NCI-H460 (cell line): ENCODE data around the gene TLR9. TPM values are rescaled to one million over a fixed set of nuclear protein-coding genes. Genes with fewer than 3 reads are reported as not detected.

Source experiments
- DNase-seq: peaks from one replicate; pipeline ENCODE4 v3.0.0-alpha.2; 2016; ENCODE audit warnings: low read depth; ENCODE audit errors: extremely low read depth
- total RNA-seq: library from RNA; depleted of rRNA; stranded (reverse); fragments of >200 nt; shearing (Covaris generic); gene quantifications from 2 replicates; pipeline ENCODE4 v1.2.3, GENCODE V29; 2014

Gene TLR9
- total RNA-seq, 1 experiment from 2014 or later: not detected

- no peak for DNase-seq
These were observed 22.7 kb upstream of the TLR9 start for GRCh38 chr3:52248165-52248541.

DNA sequence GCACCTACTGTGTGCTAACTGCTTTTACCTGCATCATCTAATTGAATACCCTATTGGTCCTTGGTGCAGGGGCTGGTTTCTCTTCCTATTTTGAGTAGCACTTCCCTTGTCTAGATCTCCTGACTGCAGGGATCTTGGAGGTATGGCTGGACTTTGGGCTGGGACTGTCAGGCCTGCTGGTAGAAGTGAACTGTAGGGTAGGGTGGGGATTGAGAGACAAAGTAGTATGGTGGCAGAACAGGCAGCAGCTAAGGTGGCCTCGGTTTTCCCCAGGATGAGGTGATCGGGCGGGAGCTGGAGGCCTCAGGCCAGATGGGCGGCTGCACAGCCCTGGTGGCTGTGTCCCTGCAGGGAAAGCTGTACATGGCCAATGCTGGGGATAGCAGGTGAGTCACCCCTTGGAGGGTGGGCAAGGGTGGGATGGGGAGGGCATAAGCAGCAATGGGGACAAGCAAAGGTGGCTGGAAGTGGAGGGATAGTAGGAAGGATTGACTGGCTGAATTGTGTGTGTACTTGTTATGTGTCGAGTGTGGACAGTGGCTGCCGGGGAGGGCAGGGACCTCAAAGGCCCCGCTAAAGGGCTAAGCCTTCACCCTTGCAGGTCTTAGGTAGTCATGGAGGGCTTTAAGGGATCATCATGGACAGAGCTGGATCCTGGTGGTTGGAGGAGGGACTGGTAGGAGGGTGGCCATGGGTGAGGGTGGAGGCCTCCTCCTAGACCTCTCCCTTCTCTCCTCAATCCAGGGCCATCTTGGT lies 22.1 kb upstream of the TLR9 start:
- DNase-seq: no peak

- no peak for DNase-seq
These were observed 21.4 kb upstream of the TLR9 start for GRCh38 chr3:52246728-52247408.

DNA sequence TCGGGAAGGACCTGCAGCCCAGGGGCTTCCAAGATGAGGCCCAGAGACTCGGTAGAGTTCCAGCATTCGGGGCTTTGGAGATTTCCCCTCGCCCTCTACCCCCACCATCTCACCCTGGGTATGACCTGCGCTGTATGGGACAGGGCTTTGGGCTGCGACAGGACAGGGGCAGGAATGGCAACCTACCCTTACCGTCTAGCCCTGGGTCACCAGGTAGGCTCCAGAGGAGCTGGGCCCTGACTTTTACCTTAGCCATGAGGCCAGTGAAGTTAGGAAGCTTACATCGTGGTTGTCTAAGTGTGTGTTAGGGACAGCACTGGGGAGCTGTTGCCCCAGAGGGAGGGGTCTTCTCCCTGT lies 20.8 kb upstream of the TLR9 start:
- no peak for DNase-seq

- DNase-seq: no peak
These were observed 20.1 kb upstream of the TLR9 start, which contains the start of gene PPM1M for GRCh38 chr3:52245322-52246263. Gene PPM1M, plus strand, starts transcription at chr3:52245759. Its CDS starts 66 bp downstream, at chr3:52245825.

- no peak for DNase-seq
These were observed 18.6 kb upstream of the TLR9 start for GRCh38 chr3:52243791-52244628.

- DNase-seq: no peak
These were observed 16.6 kb upstream of the TLR9 start for GRCh38 chr3:52242039-52242438.

GRCh38 chr3:52240886-52241370 lies 15.5 kb upstream of the TLR9 start:
- DNase-seq: no peak

GRCh38 chr3:52240059-52240885 lies 14.8 kb upstream of the TLR9 start:
- DNase-seq: peak; percentile 70

DNA sequence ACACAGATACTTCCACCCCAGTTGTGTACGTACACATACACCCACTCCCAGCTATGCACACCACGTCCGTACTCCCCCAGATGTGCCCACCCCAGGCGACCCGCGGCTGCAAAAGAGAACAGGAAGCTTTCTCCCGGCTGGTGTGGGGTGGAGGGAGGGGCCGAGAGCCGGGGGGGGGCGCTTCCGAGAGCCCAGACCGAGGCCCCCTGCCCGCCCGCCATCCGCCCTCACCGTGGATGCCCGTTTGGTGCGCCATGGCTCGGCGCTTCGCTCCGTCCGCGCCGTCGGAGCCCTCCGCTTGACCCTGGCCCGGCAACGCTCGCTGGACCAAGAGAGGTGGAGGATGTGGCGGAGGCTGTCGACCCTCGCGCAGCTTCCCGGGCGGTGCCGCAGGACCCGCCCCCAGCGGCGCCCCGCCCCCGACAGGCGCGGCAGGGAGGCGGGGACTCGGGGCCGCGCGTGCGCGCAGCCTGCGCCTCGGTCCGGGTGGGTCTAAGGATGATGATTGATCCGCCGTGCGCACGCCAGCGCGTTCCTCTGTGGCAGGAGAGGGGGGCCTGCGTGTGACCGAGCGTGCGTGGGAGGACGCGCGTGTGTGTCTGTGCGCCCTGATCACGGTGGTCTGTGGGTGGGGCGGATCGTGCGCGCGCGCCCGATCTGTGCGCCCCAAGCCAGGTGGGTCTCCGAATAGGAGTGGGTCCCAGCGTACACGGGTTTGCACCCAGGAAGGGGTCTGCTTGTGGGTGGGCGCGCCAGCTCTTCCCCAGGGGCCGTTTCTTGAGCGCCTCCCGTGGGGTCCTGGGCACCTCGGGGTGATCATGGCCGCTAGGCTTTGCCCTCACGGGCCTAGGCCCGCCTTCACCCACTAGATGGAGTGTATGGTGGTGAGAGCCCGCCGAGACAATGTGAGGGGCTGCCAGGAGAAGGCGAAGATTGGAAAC lies 13.6 kb upstream of the TLR9 start, which contains the start of gene TWF2:
TSS of gene TWF2 (minus strand) at position 398 of the 941 bp plus-strand sequence. CDS start at position 256, 142 bp downstream.
- DNase-seq: peak; percentile 48

GRCh38 chr3:52238193-52238760 lies 12.8 kb upstream of the TLR9 start:
- DNase-seq: no peak

DNA sequence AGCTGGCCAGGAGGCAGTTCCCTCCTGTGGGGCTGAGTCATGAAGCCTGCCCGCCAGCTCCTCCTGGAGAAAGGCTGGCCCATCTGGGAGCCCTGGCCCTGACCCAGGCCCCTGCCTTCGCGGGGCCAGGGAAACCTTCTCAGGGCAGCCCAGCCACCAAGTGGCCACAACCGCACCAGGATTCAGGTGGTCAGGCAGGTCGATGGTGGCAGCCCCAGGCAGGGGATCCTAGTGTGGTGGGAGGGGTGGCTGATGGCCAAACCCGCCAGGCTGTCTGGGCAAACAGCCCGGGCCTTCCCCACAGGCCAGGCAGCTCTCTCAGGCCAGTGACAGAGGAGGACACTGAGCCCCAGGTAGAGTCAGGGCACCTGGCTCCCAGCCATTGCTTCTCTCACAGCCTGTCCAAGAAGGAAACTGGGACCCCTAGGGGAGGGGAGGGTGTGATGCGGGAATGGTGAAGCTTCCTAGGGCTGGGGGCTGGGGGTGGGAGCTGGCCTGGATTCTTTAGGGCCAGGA lies 12.3 kb upstream of the TLR9 start:
- peak; percentile 33 for DNase-seq

DNA sequence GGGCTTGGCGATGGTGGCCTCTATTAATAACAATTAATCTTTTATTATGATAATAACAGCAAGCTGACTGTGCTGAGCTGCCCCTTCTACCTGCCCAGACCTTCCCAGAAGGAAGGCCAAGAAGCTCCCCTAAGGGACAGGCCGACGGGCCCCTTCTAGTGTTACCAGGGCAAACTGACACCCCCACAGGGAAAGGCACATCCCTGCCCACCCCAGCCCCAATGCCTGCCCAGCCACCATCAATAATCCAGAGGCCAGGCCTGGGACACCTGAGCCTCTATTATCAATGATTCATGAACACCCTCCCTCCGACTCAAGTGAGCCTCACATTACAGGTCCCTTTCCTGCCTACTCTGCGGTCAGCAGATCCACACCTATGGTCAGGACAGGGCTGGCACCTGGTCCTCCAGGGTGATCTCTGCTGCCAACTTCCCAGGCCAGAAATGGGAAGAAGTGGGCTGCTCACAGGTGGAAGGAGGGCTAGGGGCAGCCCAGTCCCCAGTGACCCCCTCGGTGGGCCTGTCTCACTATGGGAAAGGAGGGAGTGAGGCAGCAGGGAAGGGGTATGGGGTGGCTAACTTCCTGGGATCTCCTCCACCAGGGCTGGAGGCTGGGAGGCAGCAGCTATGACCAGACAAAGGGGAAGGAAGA lies 11.7 kb upstream of the TLR9 start:
- no peak for DNase-seq

GRCh38 chr3:52236424-52236886 lies 11.0 kb upstream of the TLR9 start:
- DNase-seq: no peak

DNA sequence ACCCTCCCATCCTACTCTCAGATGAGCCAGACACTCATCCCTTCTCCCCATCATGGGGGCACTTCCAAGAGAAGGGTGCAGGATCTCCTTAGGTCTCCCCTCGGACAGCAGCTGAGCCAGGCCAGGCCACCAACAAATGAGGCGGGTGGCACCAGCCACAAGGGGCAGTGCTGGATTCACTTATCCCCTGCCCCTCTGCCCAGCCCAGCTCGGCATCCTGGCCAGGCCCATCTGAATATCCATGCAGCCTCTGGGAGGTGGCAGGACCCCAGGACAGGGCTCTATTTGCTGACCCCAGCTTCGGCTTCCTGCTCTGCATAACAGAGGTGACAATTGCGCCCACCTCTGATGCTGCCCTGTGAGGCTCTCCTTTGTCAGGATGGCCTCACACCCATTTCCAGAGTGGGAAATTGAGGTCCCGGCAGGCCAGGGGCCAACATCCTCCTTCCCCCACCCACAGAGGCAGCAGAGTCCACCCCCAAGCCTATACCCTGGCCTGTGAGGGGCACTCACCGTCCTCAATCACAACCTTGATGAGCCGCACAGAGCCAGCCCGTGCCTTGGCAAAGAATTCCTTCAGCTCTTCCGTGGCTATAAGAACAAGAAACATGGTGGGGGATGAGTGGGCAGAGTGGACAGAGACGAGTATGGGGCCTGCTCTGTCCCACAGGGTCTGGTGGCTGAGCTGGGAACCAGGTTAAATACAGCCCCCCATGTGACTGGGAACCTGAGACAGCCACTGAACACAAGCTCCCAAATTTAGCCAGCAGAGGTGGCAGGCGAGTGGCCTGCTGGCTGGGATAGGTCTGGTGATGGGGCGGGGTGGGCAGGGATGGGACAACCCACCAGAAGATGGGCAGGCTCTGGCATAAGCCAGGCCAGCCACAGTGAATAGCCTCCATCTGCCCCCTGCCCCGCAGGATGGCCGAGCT lies 9.3 kb upstream of the TLR9 start:
- no peak for DNase-seq

GRCh38 chr3:52233968-52234367 lies 8.5 kb upstream of the TLR9 start:
- DNase-seq: no peak
